ENCODE results near the gene MYO5B.
A peak's percentile ranks its signal among the peaks of the same experiment; 100 is the strongest.
"Not testable (repeated sequence)": the region's sequence is repeated elsewhere in the genome, so short reads cannot be mapped to it uniquely, and the experiment has no call there.

The MYO5B gene

GRCh38 chr18:49813069-49813318 lies 382.0 kb downstream of the MYO5B start:
- Histone ChIP-seq H3K36me3 (ENCODE audit: insufficient read depth, low read length) (no peaks in the 10 kb centered on the region), H3K4me3 (ENCODE audit: low read depth in 1 of 2, low read length in 2 of 2) (no peak overlapping the region), H3K4me1 (ENCODE audit: insufficient read depth, low read length) (no peaks in the 10 kb centered on the region), H3K4me2 (ENCODE audit: insufficient read depth, low read length) (no peak overlapping the region), H3K27ac (ENCODE audit: low read length) (no peak overlapping the region), H3K79me2 (ENCODE audit: insufficient read depth, low read length) (no peaks in the 10 kb centered on the region), H2AFZ (ENCODE audit: low read depth, low read length) (no peak overlapping the region), H3K9ac (ENCODE audit: low read depth, low read length) (no peak overlapping the region), H3K27me3 (ENCODE audit: insufficient read depth, low read length, poor library complexity) (no peaks in the 10 kb centered on the region), H3K9me3 (ENCODE audit: insufficient read depth, low read length, severe bottlenecking) (peaks cover 4% of the 10 kb centered on the region), H4K20me1 (ENCODE audit: insufficient read depth, low read length) (no peaks in the 10 kb centered on the region)
- ATAC-seq (ENCODE audit: insufficient read depth, low read depth) (no peak), DNase-seq (no peak)
- no peak for TF ChIP-seq EZH2 (IDR thresholded peaks at IDR 0.05; ENCODE audit: borderline replicate concordance, low read depth, low read length, severe bottlenecking)
- TF ChIP-seq, protein P1, sequence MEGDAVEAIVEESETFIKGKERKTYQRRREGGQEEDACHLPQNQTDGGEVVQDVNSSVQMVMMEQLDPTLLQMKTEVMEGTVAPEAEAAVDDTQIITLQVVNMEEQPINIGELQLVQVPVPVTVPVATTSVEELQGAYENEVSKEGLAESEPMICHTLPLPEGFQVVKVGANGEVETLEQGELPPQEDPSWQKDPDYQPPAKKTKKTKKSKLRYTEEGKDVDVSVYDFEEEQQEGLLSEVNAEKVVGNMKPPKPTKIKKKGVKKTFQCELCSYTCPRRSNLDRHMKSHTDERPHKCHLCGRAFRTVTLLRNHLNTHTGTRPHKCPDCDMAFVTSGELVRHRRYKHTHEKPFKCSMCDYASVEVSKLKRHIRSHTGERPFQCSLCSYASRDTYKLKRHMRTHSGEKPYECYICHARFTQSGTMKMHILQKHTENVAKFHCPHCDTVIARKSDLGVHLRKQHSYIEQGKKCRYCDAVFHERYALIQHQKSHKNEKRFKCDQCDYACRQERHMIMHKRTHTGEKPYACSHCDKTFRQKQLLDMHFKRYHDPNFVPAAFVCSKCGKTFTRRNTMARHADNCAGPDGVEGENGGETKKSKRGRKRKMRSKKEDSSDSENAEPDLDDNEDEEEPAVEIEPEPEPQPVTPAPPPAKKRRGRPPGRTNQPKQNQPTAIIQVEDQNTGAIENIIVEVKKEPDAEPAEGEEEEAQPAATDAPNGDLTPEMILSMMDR (IDR thresholded peaks at IDR 0.05; ENCODE audit: borderline replicate concordance, extremely low read depth, low read length, poor library complexity, severe bottlenecking) = no peak

DNA sequence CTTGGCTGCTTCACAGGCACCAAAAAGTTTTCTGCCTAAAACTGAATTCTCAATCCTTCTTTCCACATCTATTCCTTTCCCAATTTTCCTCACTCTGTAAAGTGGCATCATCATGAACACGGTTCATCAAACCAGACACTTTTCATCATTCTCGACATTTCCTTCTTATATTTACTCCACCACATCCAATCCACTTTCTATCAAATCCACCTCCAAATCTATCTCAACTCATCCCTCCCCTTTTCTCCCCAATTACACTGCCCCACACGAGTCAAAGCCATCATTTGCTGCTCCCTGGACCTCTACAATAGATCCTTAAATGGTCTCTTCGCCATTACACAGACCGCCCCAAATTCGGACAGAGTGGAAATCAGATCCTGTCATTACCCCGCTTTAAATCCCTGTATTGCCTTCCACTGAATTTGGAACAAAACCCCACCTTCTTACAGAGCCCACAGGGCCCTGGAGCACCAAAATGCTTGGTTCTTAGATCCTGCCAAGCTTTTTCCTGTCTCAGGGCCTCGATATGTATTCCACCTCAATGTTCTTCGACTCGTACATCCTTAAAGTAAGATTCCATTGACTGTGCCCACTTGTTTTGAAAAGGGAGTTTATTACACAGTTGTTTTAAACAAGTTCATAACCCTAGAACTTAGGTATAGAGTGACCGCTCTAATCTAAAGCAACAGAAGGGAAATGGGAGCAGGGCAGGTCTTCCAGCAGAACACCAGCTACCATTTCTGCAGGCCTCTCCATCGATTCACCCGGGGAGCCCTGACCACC lies 382.5 kb downstream of the MYO5B start:
- Histone ChIP-seq H3K36me3 (ENCODE audit: insufficient read depth, low read length) (no peaks in the 10 kb centered on the region), H3K9ac (ENCODE audit: low read depth, low read length) (no peak overlapping the region), H3K9me3 (ENCODE audit: insufficient read depth, low read length, severe bottlenecking) (peaks cover 7% of the 10 kb centered on the region), H3K4me2 (ENCODE audit: insufficient read depth, low read length) (no peak overlapping the region), H3K4me3 (ENCODE audit: low read depth in 1 of 2, low read length in 2 of 2) (no peak overlapping the region), H3K27ac (ENCODE audit: low read length) (no peak overlapping the region), H3K27me3 (ENCODE audit: insufficient read depth, low read length, poor library complexity) (no peaks in the 10 kb centered on the region), H4K20me1 (ENCODE audit: insufficient read depth, low read length) (no peaks in the 10 kb centered on the region), H3K79me2 (ENCODE audit: insufficient read depth, low read length) (no peaks in the 10 kb centered on the region), H3K4me1 (ENCODE audit: insufficient read depth, low read length) (no peaks in the 10 kb centered on the region), H2AFZ (ENCODE audit: low read depth, low read length) (no peak overlapping the region)
- ATAC-seq (ENCODE audit: insufficient read depth, low read depth) (no peak), DNase-seq (no peak)
- TF ChIP-seq EZH2 (IDR thresholded peaks at IDR 0.05; ENCODE audit: borderline replicate concordance, low read depth, low read length, severe bottlenecking) = no peak
- TF ChIP-seq, protein P1 (IDR thresholded peaks at IDR 0.05; ENCODE audit: borderline replicate concordance, extremely low read depth, low read length, poor library complexity, severe bottlenecking) = no peak

DNA sequence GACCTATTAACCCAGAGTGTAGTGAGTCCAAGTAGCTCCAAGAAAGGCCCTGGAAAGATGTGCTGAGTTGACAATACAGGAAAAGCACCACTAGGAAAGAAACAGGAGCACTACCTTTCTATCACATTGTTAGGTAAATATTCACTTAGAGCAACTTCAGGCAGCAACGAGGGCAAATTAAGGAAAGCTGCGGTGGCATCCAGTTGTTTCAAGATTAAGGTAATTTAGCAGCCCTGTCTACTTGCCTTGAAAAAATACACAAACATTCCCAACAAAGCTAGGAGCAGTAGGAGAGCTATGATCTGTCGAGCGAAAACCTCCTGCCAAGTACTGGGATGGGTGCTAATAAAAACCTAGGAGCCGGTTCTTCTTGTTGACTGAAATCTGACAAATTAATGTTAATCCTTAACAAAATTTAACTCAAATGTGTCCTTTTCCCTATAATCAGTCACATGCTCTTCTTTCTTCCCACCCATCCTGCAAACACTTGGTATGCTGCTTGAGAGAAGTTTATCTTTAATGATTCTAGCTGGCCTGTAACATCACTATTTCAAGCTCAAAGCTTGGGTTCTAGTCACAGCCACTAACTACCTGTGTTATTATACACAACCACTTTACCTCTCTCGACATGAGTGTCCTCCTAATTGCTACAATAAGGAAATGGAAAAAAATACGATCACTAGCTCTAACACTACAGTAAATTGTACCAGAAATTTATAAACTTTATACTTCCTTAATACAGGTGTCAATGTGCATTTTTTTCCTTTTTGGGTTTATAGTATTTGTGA lies 383.6 kb downstream of the MYO5B start:
- Histone ChIP-seq H3K79me2 (ENCODE audit: insufficient read depth, low read length) (no peaks in the 10 kb centered on the region), H3K4me2 (ENCODE audit: insufficient read depth, low read length) (no peak overlapping the region), H3K27me3 (ENCODE audit: insufficient read depth, low read length, poor library complexity) (no peaks in the 10 kb centered on the region), H2AFZ (ENCODE audit: low read depth, low read length) (no peak overlapping the region), H3K9ac (ENCODE audit: low read depth, low read length) (no peak overlapping the region), H4K20me1 (ENCODE audit: insufficient read depth, low read length) (no peaks in the 10 kb centered on the region), H3K9me3 (ENCODE audit: insufficient read depth, low read length, severe bottlenecking) (peaks cover 7% of the 10 kb centered on the region), H3K27ac (ENCODE audit: low read length) (no peak overlapping the region), H3K4me3 (ENCODE audit: low read depth in 1 of 2, low read length in 2 of 2) (no peak overlapping the region), H3K4me1 (ENCODE audit: insufficient read depth, low read length) (no peaks in the 10 kb centered on the region), H3K36me3 (ENCODE audit: insufficient read depth, low read length) (no peaks in the 10 kb centered on the region)
- TF ChIP-seq, protein P1 (IDR thresholded peaks at IDR 0.05; ENCODE audit: borderline replicate concordance, extremely low read depth, low read length, poor library complexity, severe bottlenecking) = no peak
- DNase-seq (no peak), ATAC-seq (ENCODE audit: insufficient read depth, low read depth) (no peak)

- H3K9ac ChIP-seq (ENCODE audit: low read depth, low read length); ATAC-seq (ENCODE audit: insufficient read depth, low read depth); H3K27ac ChIP-seq (ENCODE audit: low read length); H2AFZ ChIP-seq (ENCODE audit: low read depth, low read length); H4K20me1 ChIP-seq (ENCODE audit: insufficient read depth, low read length); H3K4me3 ChIP-seq (ENCODE audit: low read depth in 1 of 2, low read length in 2 of 2); H3K9me3 ChIP-seq (ENCODE audit: insufficient read depth, low read length, severe bottlenecking); H3K4me2 ChIP-seq (ENCODE audit: insufficient read depth, low read length); H3K79me2 ChIP-seq (ENCODE audit: insufficient read depth, low read length); H3K27me3 ChIP-seq (ENCODE audit: insufficient read depth, low read length, poor library complexity); H3K36me3 ChIP-seq (ENCODE audit: insufficient read depth, low read length); H3K4me1 ChIP-seq (ENCODE audit: insufficient read depth, low read length): not testable (repeated sequence)
- DNase-seq = peak; percentile 8
Observed at GRCh38 chr18:49808553-49809191, 386.3 kb downstream of the MYO5B start.

Measured in DND-41 (cell line).